OCI-LY7 (cell line): ENCODE data around the gene TXNL1. TPM values are rescaled to one million over a fixed set of nuclear protein-coding genes. Genes with fewer than 3 reads are reported as not detected.

Source experiments
- BruUV-seq: library from RNA; stranded (reverse); fragments of 400-500 nt; replicated peaks from 2 replicates; lab custom pipeline; 2021; lab: Mats Ljungman, UMichigan
- CTCF ChIA-PET: fragments of 300-600 bp; sonication (Branson Sonifier 250); formaldehyde crosslinking; loops from one replicate; lab custom pipeline; 2022; ENCODE audit warnings: antibody characterized with exemption; ENCODE audit not compliant: unreplicated experiment; lab: Charles Lee
- POLR2A ChIA-PET: fragments of 300-600 bp; sonication (Branson Sonifier 250); formaldehyde crosslinking; loops from one replicate; lab custom pipeline; 2022; ENCODE audit warnings: antibody characterized with exemption; lab: Charles Lee
- DNase-seq: peaks from one replicate; pipeline ENCODE4 v3.0.0-alpha.2; 2015; ENCODE audit warnings: low spot score
- H2AFZ ChIP-seq: fragments of 200-600 bp; sonication (generic), shearing (Covaris generic); 2 replicates; pipeline ENCODE4 v1.6.1; 2014; ENCODE audit warnings: mild to moderate bottlenecking, antibody characterized with exemption, low read length, moderate library complexity
- H3K27ac ChIP-seq: fragments of 200-600 bp; sonication (generic); 2 replicates; pipeline ENCODE4 v1.5.1; 2014; ENCODE audit warnings: mixed run types, low read depth, mild to moderate bottlenecking, moderate library complexity, low read length, inconsistent platforms; ENCODE audit not compliant: poor library complexity, severe bottlenecking
- H3K36me3 ChIP-seq: fragments of 200-600 bp; sonication (generic); 2 replicates; pipeline ENCODE4 v1.6.1; 2014; ENCODE audit warnings: mild to moderate bottlenecking, antibody characterized with exemption, low read length, moderate library complexity, mixed read lengths; ENCODE audit not compliant: insufficient read depth
- H3K4me1 ChIP-seq: fragments of 200-600 bp; sonication (generic); 2 replicates; pipeline ENCODE4 v1.5.1; 2014; ENCODE audit warnings: mild to moderate bottlenecking, low read length; ENCODE audit not compliant: insufficient read depth, poor library complexity, severe bottlenecking
- H3K4me2 ChIP-seq: fragments of 200-600 bp; sonication (generic); 2 replicates; pipeline ENCODE4 v1.6.1; 2014; ENCODE audit warnings: mild to moderate bottlenecking, low read length
- H3K4me3 ChIP-seq: fragments of 200-600 bp; sonication (generic); 2 replicates; pipeline ENCODE4 v1.5.1; 2014; ENCODE audit warnings: mild to moderate bottlenecking, low read depth, low read length; ENCODE audit not compliant: poor library complexity, severe bottlenecking
- H3K79me2 ChIP-seq: fragments of 200-600 bp; sonication (generic); 2 replicates; pipeline ENCODE4 v1.6.1; 2016; ENCODE audit warnings: low read depth, mild to moderate bottlenecking, low read length, moderate library complexity, mixed read lengths; ENCODE audit not compliant: insufficient read depth
- H3K9me2 ChIP-seq: fragments of 200-600 bp; sonication (generic); 2 replicates; pipeline ENCODE4 v1.6.1; 2016; ENCODE audit warnings: mild to moderate bottlenecking, low read length, mixed read lengths; ENCODE audit not compliant: insufficient read depth
- H3K9me3 ChIP-seq: fragments of 200-600 bp; sonication (generic); 2 replicates; pipeline ENCODE4 v1.6.1; 2014; ENCODE audit warnings: mild to moderate bottlenecking, mixed run types, low read length, mixed read lengths
- H4K20me1 ChIP-seq: fragments of 200-600 bp; sonication (generic); 2 replicates; pipeline ENCODE4 v1.6.1; 2014; ENCODE audit warnings: mild to moderate bottlenecking, antibody characterized with exemption, low read length, moderate library complexity, mixed read lengths; ENCODE audit not compliant: insufficient read depth
- CTCF ChIP-seq: fragments of 200-600 bp; sonication (generic); conservative IDR thresholded peaks from 2 replicates; pipeline ENCODE4 v1.5.1; 2014; ENCODE audit warnings: mild to moderate bottlenecking, antibody characterized with exemption, low read length, moderate library complexity, mixed read lengths
- EZH2phosphoT487 ChIP-seq: fragments of 200-600 bp; sonication (generic); IDR thresholded peaks from 2 replicates; pipeline ENCODE4 v1.6.1; 2018; ENCODE audit warnings: low read depth, borderline replicate concordance, mild to moderate bottlenecking, mixed run types, antibody characterized with exemption, low read length, moderate library complexity, mixed read lengths
- intact Hi-C: fragments of 100-400 bp; cut with micrococcal nuclease; formaldehyde crosslinking; loops from one replicate; pipeline ENCODE4 v1.10.0; 2022; ENCODE audit not compliant: unreplicated experiment
- total RNA-seq, 2 experiments: library from RNA; depleted of rRNA in 1 of 2; stranded (reverse); fragments of >200 nt in 1 of 2; shearing (Covaris generic) in 1 of 2; gene quantifications; 2 replicates each; pipeline ENCODE4 v1.2.3, GENCODE V29; 2014 to 2022

TXNL1 gene
- total RNA-seq, 2 experiments from 2014 or later = 13.9 to 42.5 TPM

DNA sequence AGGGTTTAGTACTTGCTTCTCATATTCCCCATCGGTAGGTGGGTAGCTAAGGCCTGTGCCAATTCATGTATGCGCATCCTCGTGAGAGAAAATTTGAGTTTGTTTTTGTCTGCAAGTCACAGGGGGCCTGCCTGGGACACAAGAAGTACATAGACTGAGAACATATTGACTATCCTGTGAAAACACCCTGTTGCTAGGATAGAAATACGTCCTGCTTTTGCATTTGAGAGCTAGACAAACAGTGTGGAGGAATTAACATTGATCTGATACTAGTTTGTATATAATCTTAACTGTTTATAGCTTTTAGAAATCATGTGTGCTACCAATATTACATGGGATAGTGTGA, 23.6 kb upstream of the TXNL1 start:
- no peak overlapping the region for H3K4me3 ChIP-seq
- no peaks in the 10 kb centered on the region for H3K9me2 ChIP-seq
- H3K4me2 ChIP-seq = no peak overlapping the region
- BruUV-seq = no TSS peak
- no peaks in the 10 kb centered on the region for H3K4me1 ChIP-seq
- H4K20me1 ChIP-seq = no peaks in the 10 kb centered on the region
- H3K79me2 ChIP-seq = no peaks in the 10 kb centered on the region
- H3K9me3 ChIP-seq = no peaks in the 10 kb centered on the region
- ChIA-PET POLR2A (interaction anchor here (1.5 kb wide), 1 partner anchor 11 kb away, joined by 3 read pairs; the partner anchor contains the start of gene WDR7), CTCF (no interaction called here)
- no peak overlapping the region for H2AFZ ChIP-seq
- intact Hi-C loops = no loop called here
- DNase-seq = no peak
- TF ChIP-seq EZH2phosphoT487 (no peak), CTCF (no peak)
- H3K27ac ChIP-seq = no peak overlapping the region
- peaks cover 4% of the 10 kb centered on the region; the same call in 1 of the 2 replicates for H3K36me3 ChIP-seq

DNA sequence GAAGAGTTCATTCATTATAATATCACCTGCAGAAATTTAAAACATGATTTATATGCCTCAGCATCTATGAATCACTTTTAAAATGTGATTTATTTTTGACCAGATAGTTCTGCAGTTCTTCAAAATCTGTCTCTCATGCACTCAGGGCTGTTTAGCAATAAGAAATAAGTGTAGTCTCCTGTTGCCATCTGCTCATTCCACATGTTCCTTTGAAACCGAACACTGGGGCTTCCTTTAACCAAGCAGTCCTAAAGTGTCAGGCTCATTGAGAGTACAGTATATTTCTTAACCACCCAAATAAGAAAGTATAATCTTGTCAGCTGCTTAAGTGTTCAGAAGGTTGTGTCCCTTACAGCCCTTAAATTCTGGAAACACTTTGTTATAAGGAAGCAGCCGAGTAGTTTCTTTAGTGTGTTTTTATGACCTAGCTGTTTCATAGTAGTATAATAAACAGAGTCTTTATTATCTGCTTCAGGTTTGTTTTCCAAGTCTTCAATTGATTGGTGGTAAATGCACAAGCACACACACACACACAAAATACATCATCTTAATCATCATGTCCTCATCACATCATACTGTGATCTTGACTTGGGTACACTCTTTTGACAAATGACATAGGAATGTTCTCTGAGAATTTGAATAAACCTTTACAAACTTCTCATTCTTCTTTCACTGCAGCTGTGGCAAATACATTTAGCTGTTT, 23.1 kb upstream of the TXNL1 start:
- CTCF ChIA-PET = no interaction called here
- Histone ChIP-seq H3K79me2 (0 out of 2 replicates have a peak, but pooled peaks cover 3% of the 10 kb centered on the region), H2AFZ (no peak overlapping the region), H3K27ac (no peak overlapping the region), H3K4me1 (no peaks in the 10 kb centered on the region), H3K4me2 (no peak overlapping the region), H3K9me3 (no peaks in the 10 kb centered on the region), H3K9me2 (no peaks in the 10 kb centered on the region), H3K36me3 (peaks cover 4% of the 10 kb centered on the region; the same call in 1 of the 2 replicates), H3K4me3 (no peak overlapping the region), H4K20me1 (no peaks in the 10 kb centered on the region)
- intact Hi-C loops = no loop called here
- BruUV-seq = no TSS peak
- POLR2A ChIA-PET = interaction anchor here (1.5 kb wide), 1 partner anchor 11 kb away, joined by 3 read pairs; the partner anchor contains the start of gene WDR7
- TF ChIP-seq EZH2phosphoT487 = no peak
- TF ChIP-seq CTCF = no peak
- no peak for DNase-seq

DNA sequence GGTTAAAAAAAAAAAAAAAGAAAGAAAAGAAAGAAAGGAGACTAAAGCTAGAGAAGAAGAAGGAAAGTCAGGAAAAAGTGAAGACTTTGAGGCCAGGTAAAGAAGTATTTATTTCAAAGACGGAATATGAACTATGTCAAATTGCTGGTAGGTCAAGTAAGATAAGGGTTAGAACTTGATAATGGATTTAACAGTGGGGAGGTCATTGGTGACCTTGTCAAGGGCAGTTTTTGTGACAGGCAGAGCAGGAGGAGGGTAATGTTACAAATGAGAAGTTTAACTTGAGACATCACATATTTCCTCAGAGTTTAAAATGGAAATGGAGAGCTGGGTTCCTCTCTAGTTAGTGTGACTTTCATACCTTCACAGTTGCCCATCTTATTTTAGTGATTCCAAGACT, 22.3 kb upstream of the TXNL1 start:
- Histone ChIP-seq H3K79me2 (0 out of 2 replicates have a peak, but pooled peaks cover 3% of the 10 kb centered on the region), H4K20me1 (no peaks in the 10 kb centered on the region), H3K4me3 (no peak overlapping the region), H3K4me1 (no peaks in the 10 kb centered on the region), H3K9me2 (no peaks in the 10 kb centered on the region), H3K4me2 (no peak overlapping the region), H3K36me3 (peaks cover 4% of the 10 kb centered on the region; the same call in 1 of the 2 replicates), H2AFZ (no peak overlapping the region), H3K27ac (no peak overlapping the region), H3K9me3 (no peaks in the 10 kb centered on the region)
- BruUV-seq = no TSS peak
- TF ChIP-seq EZH2phosphoT487 = no peak
- no peak for TF ChIP-seq CTCF
- ChIA-PET POLR2A (no interaction called here), CTCF (no interaction called here)
- no peak for DNase-seq
- intact Hi-C loops = no loop called here
